AG04450 (cell line): ENCODE data around the gene APMAP. TPM values are rescaled to one million over a fixed set of nuclear protein-coding genes. Genes with fewer than 3 reads are reported as not detected.

Source experiments
- CTCF ChIA-PET: fragments of 300-600, 350-600 bp; formaldehyde crosslinking; extraction: SDS; loops from one replicate; lab custom pipeline; 2022; ENCODE audit warnings: antibody characterized with exemption, inconsistent platforms; lab: Charles Lee
- POLR2A ChIA-PET: fragments of 350-600 bp; formaldehyde crosslinking; extraction: SDS; loops from one replicate; lab custom pipeline; 2021; ENCODE audit warnings: antibody characterized with exemption, inconsistent platforms; lab: Yijun Ruan, JAX
- DNase-seq: peaks from one replicate; pipeline ENCODE4 v3.0.0-alpha.2; 2011; ENCODE audit warnings: low read depth, low spot score
- H3K27ac ChIP-seq: one replicate; pipeline ENCODE4 v1.5.1; 2012; ENCODE audit warnings: low read depth, low read length, control low read depth
- H3K27me3 ChIP-seq: one replicate; pipeline ENCODE4 v1.6.0; 2012; ENCODE audit warnings: low read length; ENCODE audit not compliant: control insufficient read depth, insufficient read depth
- H3K4me3 ChIP-seq: 2 replicates; pipeline ENCODE4 v1.5.1; 2011; ENCODE audit warnings: mild to moderate bottlenecking, low read depth, low read length, control low read depth
- H3K9me3 ChIP-seq: 2 replicates; pipeline ENCODE4 v1.5.1; 2012; ENCODE audit warnings: low read length; ENCODE audit not compliant: control insufficient read depth, insufficient read depth
- polyA plus RNA-seq: library from polyadenylated mRNA; depleted of rRNA; stranded (reverse); fragments of >200 nt; gene quantifications from 2 replicates; pipeline ENCODE4 v1.2.3, GENCODE V29; 2011
- TF ChIP-seq, protein P1 (sequence below): IDR thresholded peaks from 2 replicates; pipeline ENCODE4 v1.5.1; 2011; ENCODE audit warnings: low read depth, low read length, control low read depth, inconsistent platforms

APMAP gene
- polyA plus RNA-seq, 1 experiment: 94.5 TPM

DNA sequence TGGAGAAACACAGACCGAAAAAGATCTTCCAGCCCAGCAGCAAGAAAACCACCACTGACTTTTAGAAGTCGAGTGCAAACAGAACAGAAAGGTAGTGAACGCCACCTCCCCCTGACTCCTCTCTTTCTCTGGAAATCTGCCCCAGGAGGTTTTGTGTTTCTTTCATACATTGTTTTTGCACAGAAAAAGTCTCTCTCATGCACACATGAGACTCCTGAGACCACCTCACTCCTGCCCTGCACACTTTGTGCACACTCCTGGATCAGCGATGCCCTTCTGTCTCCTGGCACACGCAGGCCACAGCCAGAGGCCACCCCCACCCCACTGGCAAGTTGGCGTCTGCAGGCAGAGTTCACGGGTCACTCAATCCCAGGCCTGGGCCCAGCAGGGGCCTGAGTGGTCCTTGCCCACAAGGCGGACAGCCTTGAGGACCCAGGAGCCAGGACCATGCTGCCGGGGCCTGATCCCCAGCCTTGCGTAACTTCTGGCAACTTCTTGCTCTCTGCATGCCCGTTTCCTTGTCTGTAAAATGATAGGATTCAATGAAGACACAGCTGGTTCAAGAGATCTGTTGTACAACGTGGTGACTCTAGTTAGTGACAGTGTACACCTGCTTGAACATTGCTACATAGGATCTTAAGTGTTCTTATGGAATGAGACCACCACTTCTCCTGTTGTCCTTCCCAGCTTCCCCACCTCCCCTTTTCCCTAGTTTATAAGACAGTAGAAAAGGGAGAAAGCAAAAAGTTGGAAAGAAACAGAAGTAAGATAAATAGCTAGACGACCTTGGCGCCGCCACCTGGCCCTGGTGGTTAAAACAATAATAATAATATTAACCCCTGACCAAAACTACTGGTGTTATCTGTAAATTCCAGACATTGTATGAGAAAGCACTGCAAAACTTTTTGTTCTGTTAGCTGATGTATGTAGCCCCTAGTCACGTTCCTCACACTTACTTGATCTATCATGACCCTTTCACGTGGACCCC is 73.7 kb downstream of the APMAP start:
- Histone ChIP-seq H3K27me3 (no peaks in the 10 kb centered on the region), H3K9me3 (no peaks in the 10 kb centered on the region), H3K27ac (no peak overlapping the region), H3K4me3 (no peak overlapping the region)
- TF ChIP-seq, protein P1, sequence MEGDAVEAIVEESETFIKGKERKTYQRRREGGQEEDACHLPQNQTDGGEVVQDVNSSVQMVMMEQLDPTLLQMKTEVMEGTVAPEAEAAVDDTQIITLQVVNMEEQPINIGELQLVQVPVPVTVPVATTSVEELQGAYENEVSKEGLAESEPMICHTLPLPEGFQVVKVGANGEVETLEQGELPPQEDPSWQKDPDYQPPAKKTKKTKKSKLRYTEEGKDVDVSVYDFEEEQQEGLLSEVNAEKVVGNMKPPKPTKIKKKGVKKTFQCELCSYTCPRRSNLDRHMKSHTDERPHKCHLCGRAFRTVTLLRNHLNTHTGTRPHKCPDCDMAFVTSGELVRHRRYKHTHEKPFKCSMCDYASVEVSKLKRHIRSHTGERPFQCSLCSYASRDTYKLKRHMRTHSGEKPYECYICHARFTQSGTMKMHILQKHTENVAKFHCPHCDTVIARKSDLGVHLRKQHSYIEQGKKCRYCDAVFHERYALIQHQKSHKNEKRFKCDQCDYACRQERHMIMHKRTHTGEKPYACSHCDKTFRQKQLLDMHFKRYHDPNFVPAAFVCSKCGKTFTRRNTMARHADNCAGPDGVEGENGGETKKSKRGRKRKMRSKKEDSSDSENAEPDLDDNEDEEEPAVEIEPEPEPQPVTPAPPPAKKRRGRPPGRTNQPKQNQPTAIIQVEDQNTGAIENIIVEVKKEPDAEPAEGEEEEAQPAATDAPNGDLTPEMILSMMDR: no peak
- ChIA-PET CTCF (interaction anchor here (0.6 to 7.1 kb wide), 15 partner anchors 13 to 1029 kb away, joined by 3 to 96 read pairs (median 3); no protein-coding TSS in a partner anchor), POLR2A (no interaction called here)
- no peak for DNase-seq

DNA sequence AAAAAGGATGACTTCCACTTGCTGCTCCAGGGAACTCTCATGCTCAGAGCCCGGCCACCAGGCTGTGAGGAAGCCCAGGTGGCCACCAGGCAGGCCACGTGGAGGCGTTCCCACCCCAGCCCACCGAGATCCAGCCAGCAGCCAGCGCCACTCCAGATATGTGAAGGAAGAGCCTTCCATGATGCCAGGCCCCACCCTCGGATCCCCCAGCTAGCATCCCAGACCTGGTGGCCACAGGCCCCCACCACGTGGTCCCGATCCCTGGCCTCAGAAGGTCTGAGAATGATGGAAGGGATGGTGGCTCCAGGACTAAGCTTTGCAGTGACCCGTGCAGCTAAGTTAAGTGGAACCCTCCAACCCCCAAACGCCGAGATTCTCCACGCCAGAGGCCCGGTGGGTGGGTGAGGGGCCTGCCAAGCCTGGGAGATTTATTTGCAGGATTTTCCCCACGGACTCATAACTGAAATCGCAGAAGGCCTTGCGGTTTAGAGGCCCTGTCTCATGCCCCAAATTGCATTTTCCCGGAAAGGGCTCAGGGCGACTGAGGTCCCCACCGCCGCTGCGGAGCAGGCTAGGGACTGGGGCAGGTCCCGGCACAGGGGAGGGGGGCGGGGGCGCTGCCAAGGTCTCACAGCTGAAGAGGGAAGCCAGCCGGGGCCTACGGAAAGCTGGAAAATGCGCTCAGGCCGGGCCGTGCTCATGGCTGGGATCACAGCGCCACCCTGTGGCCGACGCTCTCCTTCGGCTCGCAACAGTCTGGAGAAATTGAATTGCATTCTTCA is 74.6 kb downstream of the APMAP start:
- ChIA-PET POLR2A (no interaction called here), CTCF (interaction anchor here (0.5 to 7.1 kb wide), 19 partner anchors 12 to 1250 kb away, joined by 3 to 96 read pairs (median 3); no protein-coding TSS in a partner anchor)
- TF ChIP-seq, protein P1: peak; percentile 86
- H3K27ac ChIP-seq: no peak overlapping the region
- peak; percentile 33 for DNase-seq
- H3K27me3 ChIP-seq: no peaks in the 10 kb centered on the region
- H3K9me3 ChIP-seq: no peaks in the 10 kb centered on the region
- 0 out of 2 replicates have a peak overlapping the region, but pooled peaks have one; percentile 7 for H3K4me3 ChIP-seq

DNA sequence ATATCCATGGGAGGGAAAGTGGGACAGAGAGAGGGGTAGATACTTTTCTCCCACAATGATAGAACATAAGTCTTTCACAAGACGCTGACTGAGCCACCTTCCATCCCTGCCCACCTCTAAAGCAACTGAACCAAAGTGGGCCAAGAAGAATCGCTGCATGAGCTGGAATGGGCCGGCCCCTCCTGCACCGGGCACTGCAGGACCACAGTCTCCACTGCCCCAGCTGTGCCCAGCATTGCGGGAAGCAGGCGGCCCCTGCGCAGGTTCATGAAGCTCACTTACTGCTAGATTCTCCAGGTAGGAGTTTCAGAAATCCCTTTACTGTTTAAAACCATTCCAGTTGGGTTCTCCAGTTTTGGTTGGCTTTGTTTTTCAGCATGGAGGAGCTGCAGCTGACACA is 75.5 kb downstream of the APMAP start:
- TF ChIP-seq, protein P1: no peak
- POLR2A ChIA-PET: no interaction called here
- CTCF ChIA-PET: interaction anchor here (1.1 to 7.1 kb wide), 7 partner anchors 13 to 1028 kb away, joined by 3 to 96 read pairs (median 4); no protein-coding TSS in a partner anchor

DNA sequence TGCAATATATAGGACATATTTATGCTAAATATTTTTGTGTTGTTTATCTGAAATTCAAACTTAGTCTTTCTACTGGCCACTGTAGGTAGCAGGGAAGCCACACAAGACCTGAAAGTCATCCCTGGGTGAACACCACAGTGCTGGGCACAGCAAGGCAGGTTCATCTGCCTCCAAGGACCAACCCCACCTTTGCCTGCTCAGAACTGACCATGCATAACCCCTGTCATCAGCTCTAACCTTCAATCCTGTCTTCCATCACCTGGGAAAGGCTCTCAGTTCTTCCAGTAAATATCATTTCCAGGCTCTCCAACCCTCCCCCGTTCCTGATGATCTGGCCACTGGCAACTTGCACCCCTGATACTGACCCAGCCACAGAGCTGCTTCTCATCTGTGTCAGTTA is 76.1 kb downstream of the APMAP start:
- TF ChIP-seq, protein P1: no peak
- H3K4me3 ChIP-seq: no peak overlapping the region
- no peaks in the 10 kb centered on the region for H3K9me3 ChIP-seq
- ChIA-PET POLR2A (no interaction called here), CTCF (interaction anchor here (1.5 to 7.1 kb wide), 2 partner anchors 23 to 757 kb away, joined by 4 to 96 read pairs; no protein-coding TSS in a partner anchor)
- H3K27ac ChIP-seq: no peak overlapping the region
- no peak for DNase-seq
- H3K27me3 ChIP-seq: no peaks in the 10 kb centered on the region

More for the DNA sequence above, 75.5 kb downstream of the APMAP start:
- no peaks in the 10 kb centered on the region for H3K9me3 ChIP-seq
- H3K4me3 ChIP-seq: no peak overlapping the region
- H3K27ac ChIP-seq: no peak overlapping the region
- DNase-seq: no peak
- no peaks in the 10 kb centered on the region for H3K27me3 ChIP-seq
